Retinal pigment epithelial cell (primary cell): ENCODE results near the gene TAS1R2.
"Not testable (repeated sequence)": the region's sequence is repeated elsewhere in the genome, so short reads cannot be mapped to it uniquely, and the experiment has no call there.

Experiments
- DNase-seq: peaks from one replicate; pipeline ENCODE4 v3.0.0-alpha.2; 2010; ENCODE audit warnings: low read depth
- H3K4me3 ChIP-seq: 2 replicates; pipeline ENCODE4 v1.5.1; 2011; ENCODE audit warnings: mild to moderate bottlenecking, low read length, control low read depth, moderate library complexity
- TF ChIP-seq, protein P1 (sequence below): conservative IDR thresholded peaks from 2 replicates; pipeline ENCODE4 v1.5.1; 2011; ENCODE audit warnings: low read depth, low read length, control low read depth, inconsistent platforms

The TAS1R2 gene

GRCh38 chr1:18840145-18840544 is 19.3 kb downstream of the TAS1R2 start:
- TF ChIP-seq, protein P1, sequence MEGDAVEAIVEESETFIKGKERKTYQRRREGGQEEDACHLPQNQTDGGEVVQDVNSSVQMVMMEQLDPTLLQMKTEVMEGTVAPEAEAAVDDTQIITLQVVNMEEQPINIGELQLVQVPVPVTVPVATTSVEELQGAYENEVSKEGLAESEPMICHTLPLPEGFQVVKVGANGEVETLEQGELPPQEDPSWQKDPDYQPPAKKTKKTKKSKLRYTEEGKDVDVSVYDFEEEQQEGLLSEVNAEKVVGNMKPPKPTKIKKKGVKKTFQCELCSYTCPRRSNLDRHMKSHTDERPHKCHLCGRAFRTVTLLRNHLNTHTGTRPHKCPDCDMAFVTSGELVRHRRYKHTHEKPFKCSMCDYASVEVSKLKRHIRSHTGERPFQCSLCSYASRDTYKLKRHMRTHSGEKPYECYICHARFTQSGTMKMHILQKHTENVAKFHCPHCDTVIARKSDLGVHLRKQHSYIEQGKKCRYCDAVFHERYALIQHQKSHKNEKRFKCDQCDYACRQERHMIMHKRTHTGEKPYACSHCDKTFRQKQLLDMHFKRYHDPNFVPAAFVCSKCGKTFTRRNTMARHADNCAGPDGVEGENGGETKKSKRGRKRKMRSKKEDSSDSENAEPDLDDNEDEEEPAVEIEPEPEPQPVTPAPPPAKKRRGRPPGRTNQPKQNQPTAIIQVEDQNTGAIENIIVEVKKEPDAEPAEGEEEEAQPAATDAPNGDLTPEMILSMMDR = no peak
- no peak overlapping the region for H3K4me3 ChIP-seq
- no peak for DNase-seq

- H3K4me3 ChIP-seq = no peak overlapping the region
- TF ChIP-seq, protein P1 = no peak
- no peak for DNase-seq
Measured at GRCh38 chr1:18836654-18837053, 22.8 kb downstream of the TAS1R2 start.

DNA sequence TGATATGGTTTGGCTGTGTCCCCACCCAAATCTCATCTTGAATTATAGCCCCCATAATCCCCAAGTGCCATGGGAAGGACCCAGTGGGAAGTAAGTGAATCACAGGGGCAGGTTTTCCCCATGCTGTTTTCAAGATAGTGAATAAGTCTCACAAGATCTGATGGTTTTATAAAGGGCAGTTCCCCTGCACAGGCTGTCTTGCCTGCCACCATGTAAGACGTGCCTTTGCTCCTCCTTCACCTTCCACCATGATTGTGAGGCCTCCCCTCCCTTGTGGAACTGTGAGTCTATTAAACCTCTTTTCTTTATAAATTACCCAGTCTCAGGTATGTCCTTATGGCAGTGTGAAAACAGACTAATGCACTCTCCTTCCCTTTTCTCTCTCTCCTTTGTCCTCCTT is 27.1 kb downstream of the TAS1R2 start:
- DNase-seq = not testable (repeated sequence)

GRCh38 chr1:18831656-18832055 is 27.8 kb downstream of the TAS1R2 start:
- no peak overlapping the region for H3K4me3 ChIP-seq
- DNase-seq = no peak
- TF ChIP-seq, protein P1 = no peak

More for the DNA sequence above, 27.1 kb downstream of the TAS1R2 start:
- not testable (repeated sequence) for H3K4me3 ChIP-seq

- TF ChIP-seq, protein P1 = no peak
- no peak for DNase-seq
- no peak overlapping the region for H3K4me3 ChIP-seq
Measured at GRCh38 chr1:18830596-18830995, 28.9 kb downstream of the TAS1R2 start.

- TF ChIP-seq, protein P1 = no peak
- H3K4me3 ChIP-seq = no peak overlapping the region
- DNase-seq = no peak
Measured at GRCh38 chr1:18829671-18830070, 29.8 kb downstream of the TAS1R2 start.

DNA sequence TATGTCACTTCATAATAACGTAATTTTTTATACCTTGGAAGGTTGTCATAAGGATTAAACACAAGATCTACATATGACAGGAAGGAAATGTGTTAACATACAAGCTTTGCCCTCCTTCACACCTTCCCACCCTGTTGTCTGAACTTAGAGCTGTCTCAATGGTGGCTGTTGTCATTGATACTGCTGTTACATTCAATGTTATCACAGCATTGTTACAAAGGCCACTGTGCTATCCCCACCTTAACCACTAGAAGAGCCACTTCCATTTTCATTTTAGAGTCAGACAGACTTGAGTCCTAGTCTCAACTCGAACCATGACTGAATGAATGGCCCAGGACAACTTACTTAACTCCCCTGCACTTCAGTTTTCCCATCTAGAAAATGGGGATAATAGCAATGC is 31.2 kb downstream of the TAS1R2 start:
- TF ChIP-seq, protein P1 = no peak
- no peak overlapping the region for H3K4me3 ChIP-seq
- no peak for DNase-seq

- TF ChIP-seq, protein P1 = no peak
- no peak for DNase-seq
Measured at GRCh38 chr1:18823438-18823837, 36.0 kb downstream of the TAS1R2 start.

More at GRCh38 chr1:18823438-18823837, 36.0 kb downstream of the TAS1R2 start:
- no peak overlapping the region for H3K4me3 ChIP-seq
